Measurements from ENCODE around the gene GHRH.

Gene GHRH

GRCh38 chr20:37261714-37262113 lies at the start of gene GHRH:
Gene GHRH, minus strand, starts transcription at chr20:37261814. Its CDS starts 4,925 bp downstream, at chr20:37256889.
- no peak for DNase-seq (ENCODE audit: low read depth)

GRCh38 chr20:37310951-37311350 lies 49.3 kb upstream of the GHRH start:
- no peak for DNase-seq (ENCODE audit: low read depth)

- no peak for DNase-seq (ENCODE audit: low read depth)
Observed at GRCh38 chr20:37309936-37310590, 48.4 kb upstream of the GHRH start.

- no peak for DNase-seq (ENCODE audit: low read depth)
Observed at GRCh38 chr20:37309290-37309689, 47.7 kb upstream of the GHRH start.

- no peak for DNase-seq (ENCODE audit: low read depth)
Observed at GRCh38 chr20:37308086-37309050, 46.8 kb upstream of the GHRH start.

- DNase-seq (ENCODE audit: low read depth) = no peak
Observed at GRCh38 chr20:37305839-37306238, 44.2 kb upstream of the GHRH start.

GRCh38 chr20:37305079-37305478 lies 43.5 kb upstream of the GHRH start:
- no peak for DNase-seq (ENCODE audit: low read depth)

- DNase-seq (ENCODE audit: low read depth) = no peak
Observed at GRCh38 chr20:37303637-37304036, 42.0 kb upstream of the GHRH start.

- no peak for DNase-seq (ENCODE audit: low read depth)
Observed at GRCh38 chr20:37302981-37303380, 41.4 kb upstream of the GHRH start.

- no peak for DNase-seq (ENCODE audit: low read depth)
Observed at GRCh38 chr20:37301558-37301957, 39.9 kb upstream of the GHRH start.

- no peak for DNase-seq (ENCODE audit: low read depth)
Observed at GRCh38 chr20:37301120-37301519, 39.5 kb upstream of the GHRH start.

GRCh38 chr20:37299718-37300528 lies 38.3 kb upstream of the GHRH start:
- no peak for DNase-seq (ENCODE audit: low read depth)

GRCh38 chr20:37298190-37298939 lies 36.8 kb upstream of the GHRH start:
- no peak for DNase-seq (ENCODE audit: low read depth)

GRCh38 chr20:37297066-37297736 lies 35.6 kb upstream of the GHRH start:
- no peak for DNase-seq (ENCODE audit: low read depth)

- DNase-seq (ENCODE audit: low read depth) = no peak
Observed at GRCh38 chr20:37296371-37296770, 34.8 kb upstream of the GHRH start.

GRCh38 chr20:37295595-37295994 lies 34.0 kb upstream of the GHRH start:
- no peak for DNase-seq (ENCODE audit: low read depth)

- no peak for DNase-seq (ENCODE audit: low read depth)
Observed at GRCh38 chr20:37295001-37295400, 33.4 kb upstream of the GHRH start.

GRCh38 chr20:37294262-37294981 lies 32.8 kb upstream of the GHRH start:
- DNase-seq (ENCODE audit: low read depth) = no peak

- no peak for DNase-seq (ENCODE audit: low read depth)
Observed at GRCh38 chr20:37293301-37293943, 31.8 kb upstream of the GHRH start.

GRCh38 chr20:37291724-37292126 lies 30.1 kb upstream of the GHRH start:
- DNase-seq (ENCODE audit: low read depth) = no peak

Data from stimulated activated CD8-positive, alpha-beta memory T cell treated with anti-CD3 and anti-CD28 coated beads, Interleukin-7, amount 100 ng/mL, for 24 hours (primary cell).